Measurements from ENCODE around the gene CIT.

Gene CIT

GRCh38 chr12:119822046-119822445, 55.1 kb downstream of the CIT start:
- Histone ChIP-seq H3K9me2 (ENCODE audit: low read depth, low read length) (no peaks in the 10 kb centered on the region), H3K27ac (ENCODE audit: low read depth, low read length, poor library complexity, severe bottlenecking) (no peak overlapping the region), H3K9ac (ENCODE audit: low read length) (no peak overlapping the region), H3K9me3 (ENCODE audit: low read length) (no peaks in the 10 kb centered on the region), H3K36me3 (ENCODE audit: insufficient read depth, low read length) (peaks cover 36% of the 10 kb centered on the region), H3F3A (ENCODE audit: insufficient read depth, low read length) (no peaks in the 10 kb centered on the region), H3K27me3 (ENCODE audit: insufficient read depth, low read length) (no peaks in the 10 kb centered on the region), H3K79me2 (ENCODE audit: insufficient read depth, low read length) (no peaks in the 10 kb centered on the region), H3K4me3 (ENCODE audit: low read depth, low read length, poor library complexity, severe bottlenecking) (no peak overlapping the region), H3K4me1 (ENCODE audit: insufficient read depth, low read length, severe bottlenecking) (no peaks in the 10 kb centered on the region), H4K20me1 (ENCODE audit: insufficient read depth, low read length) (no peaks in the 10 kb centered on the region), H3K4me2 (ENCODE audit: low read length) (no peak overlapping the region), H2AFZ (ENCODE audit: low read length) (no peak overlapping the region)
- TF ChIP-seq CTCF (IDR thresholded peaks at IDR 0.05; ENCODE audit: low read length) (no peak), EZH2 (IDR thresholded peaks at IDR 0.05; ENCODE audit: borderline replicate concordance, low read length) (no peak)

- H3K36me3 ChIP-seq (ENCODE audit: insufficient read depth, low read length): peaks cover 29% of the 10 kb centered on the region; the same call in 1 of the 2 replicates
Measured at GRCh38 chr12:119819322-119819721, 57.8 kb downstream of the CIT start.

GRCh38 chr12:119817546-119818343, 59.4 kb downstream of the CIT start:
- H3K36me3 ChIP-seq (ENCODE audit: insufficient read depth, low read length): peaks cover 26% of the 10 kb centered on the region; the same call in 1 of the 2 replicates
- H3K4me2 ChIP-seq (ENCODE audit: low read length): no peak overlapping the region
- H3F3A ChIP-seq (ENCODE audit: insufficient read depth, low read length): no peaks in the 10 kb centered on the region
- H4K20me1 ChIP-seq (ENCODE audit: insufficient read depth, low read length): no peaks in the 10 kb centered on the region
- H3K27ac ChIP-seq (ENCODE audit: low read depth, low read length, poor library complexity, severe bottlenecking): no peak overlapping the region
- H3K4me3 ChIP-seq (ENCODE audit: low read depth, low read length, poor library complexity, severe bottlenecking): no peak overlapping the region
- TF ChIP-seq CTCF (IDR thresholded peaks at IDR 0.05; ENCODE audit: low read length) (no peak), EZH2 (IDR thresholded peaks at IDR 0.05; ENCODE audit: borderline replicate concordance, low read length) (no peak)
- no peaks in the 10 kb centered on the region for H3K4me1 ChIP-seq (ENCODE audit: insufficient read depth, low read length, severe bottlenecking)
- H3K9ac ChIP-seq (ENCODE audit: low read length): no peak overlapping the region
- H3K9me3 ChIP-seq (ENCODE audit: low read length): no peaks in the 10 kb centered on the region
- H3K27me3 ChIP-seq (ENCODE audit: insufficient read depth, low read length): no peaks in the 10 kb centered on the region
- H3K9me2 ChIP-seq (ENCODE audit: low read depth, low read length): no peaks in the 10 kb centered on the region
- no peak overlapping the region for H2AFZ ChIP-seq (ENCODE audit: low read length)
- H3K79me2 ChIP-seq (ENCODE audit: insufficient read depth, low read length): no peaks in the 10 kb centered on the region

More at GRCh38 chr12:119819322-119819721, 57.8 kb downstream of the CIT start:
- Histone ChIP-seq H3K4me1 (ENCODE audit: insufficient read depth, low read length, severe bottlenecking) (no peaks in the 10 kb centered on the region), H3K27me3 (ENCODE audit: insufficient read depth, low read length) (no peaks in the 10 kb centered on the region), H3K4me2 (ENCODE audit: low read length) (no peak overlapping the region), H3K27ac (ENCODE audit: low read depth, low read length, poor library complexity, severe bottlenecking) (no peak overlapping the region), H3K9me2 (ENCODE audit: low read depth, low read length) (no peaks in the 10 kb centered on the region), H4K20me1 (ENCODE audit: insufficient read depth, low read length) (no peaks in the 10 kb centered on the region), H3K9ac (ENCODE audit: low read length) (no peak overlapping the region), H3K79me2 (ENCODE audit: insufficient read depth, low read length) (no peaks in the 10 kb centered on the region), H3F3A (ENCODE audit: insufficient read depth, low read length) (no peaks in the 10 kb centered on the region), H2AFZ (ENCODE audit: low read length) (no peak overlapping the region), H3K4me3 (ENCODE audit: low read depth, low read length, poor library complexity, severe bottlenecking) (no peak overlapping the region), H3K9me3 (ENCODE audit: low read length) (no peaks in the 10 kb centered on the region)
- TF ChIP-seq EZH2 (IDR thresholded peaks at IDR 0.05; ENCODE audit: borderline replicate concordance, low read length) (no peak), CTCF (IDR thresholded peaks at IDR 0.05; ENCODE audit: low read length) (no peak)

Data from OCI-LY1 (cell line).